NCI-H748 (cell line): ENCODE results near the gene KIF19.

Experiments used
- DNase-seq: peaks from one replicate; lab custom pipeline; 2025; ENCODE audit not compliant: unreplicated experiment; lab: John Stamatoyannopoulos, UW

The KIF19 gene

DNA sequence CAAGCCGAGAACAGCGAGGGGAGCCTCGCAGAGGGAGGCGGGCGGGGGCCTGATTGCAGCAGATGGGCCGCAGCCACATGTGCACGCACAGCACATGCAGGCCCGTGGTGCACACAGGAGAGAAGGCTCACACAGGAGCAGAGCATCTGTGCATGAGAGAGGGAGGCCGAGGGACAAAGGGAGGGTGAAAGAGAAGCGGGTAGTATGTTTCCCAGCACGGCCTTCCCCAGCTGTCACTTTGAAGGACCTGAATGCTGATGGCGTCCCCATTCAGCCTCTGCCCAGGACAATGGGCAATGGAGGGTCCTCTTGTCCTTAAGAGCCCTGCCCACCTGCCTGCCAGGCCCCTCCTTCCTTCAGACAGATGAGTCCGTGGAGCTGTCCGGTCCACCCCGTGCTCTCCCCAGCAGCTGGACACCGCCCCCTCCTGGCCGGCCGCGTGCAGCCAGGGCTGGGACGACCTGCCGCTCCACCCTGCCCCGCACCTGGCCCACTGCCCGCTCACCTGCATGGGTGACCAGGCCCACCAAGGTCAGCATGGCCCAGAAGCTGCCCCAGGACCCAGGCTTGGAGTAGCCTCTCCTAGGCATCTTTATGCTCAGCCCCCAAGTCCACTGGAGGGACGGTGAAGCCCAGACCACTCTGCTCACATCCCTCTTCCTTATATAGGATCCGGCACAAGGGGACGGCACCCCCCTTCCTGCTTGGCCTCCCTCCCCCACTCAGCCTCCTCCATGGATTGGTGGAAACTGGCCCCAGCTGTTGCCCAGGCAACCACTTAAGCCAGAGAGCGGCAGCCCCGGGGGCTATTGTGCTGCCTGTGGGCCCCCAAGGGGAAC lies 35.4 kb downstream of the KIF19 start, which contains the start of gene BTBD17:
TSS of gene BTBD17 (minus strand) at position 639 of the 839 bp plus-strand sequence. CDS start at position 590, 49 bp downstream.
- DNase-seq, result peak; percentile 89

DNA sequence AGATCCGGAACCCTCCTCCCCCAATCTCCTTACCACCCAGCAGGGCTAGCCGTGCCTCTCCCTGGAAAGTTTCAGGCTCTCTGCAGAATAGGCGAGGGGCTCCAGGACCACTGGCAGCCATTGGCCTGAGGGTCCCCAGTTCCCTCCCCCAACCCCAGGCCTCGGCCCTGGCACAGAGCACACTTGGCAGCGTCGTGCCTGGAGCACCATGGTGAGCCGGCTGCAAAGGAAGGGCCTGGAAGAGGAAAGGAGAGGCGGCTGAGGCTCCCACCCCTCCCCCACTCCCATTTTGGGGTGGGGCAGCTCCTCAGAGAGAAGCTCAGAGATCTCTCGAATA lies 36.0 kb downstream of the KIF19 start:
- DNase-seq, result no peak

DNA sequence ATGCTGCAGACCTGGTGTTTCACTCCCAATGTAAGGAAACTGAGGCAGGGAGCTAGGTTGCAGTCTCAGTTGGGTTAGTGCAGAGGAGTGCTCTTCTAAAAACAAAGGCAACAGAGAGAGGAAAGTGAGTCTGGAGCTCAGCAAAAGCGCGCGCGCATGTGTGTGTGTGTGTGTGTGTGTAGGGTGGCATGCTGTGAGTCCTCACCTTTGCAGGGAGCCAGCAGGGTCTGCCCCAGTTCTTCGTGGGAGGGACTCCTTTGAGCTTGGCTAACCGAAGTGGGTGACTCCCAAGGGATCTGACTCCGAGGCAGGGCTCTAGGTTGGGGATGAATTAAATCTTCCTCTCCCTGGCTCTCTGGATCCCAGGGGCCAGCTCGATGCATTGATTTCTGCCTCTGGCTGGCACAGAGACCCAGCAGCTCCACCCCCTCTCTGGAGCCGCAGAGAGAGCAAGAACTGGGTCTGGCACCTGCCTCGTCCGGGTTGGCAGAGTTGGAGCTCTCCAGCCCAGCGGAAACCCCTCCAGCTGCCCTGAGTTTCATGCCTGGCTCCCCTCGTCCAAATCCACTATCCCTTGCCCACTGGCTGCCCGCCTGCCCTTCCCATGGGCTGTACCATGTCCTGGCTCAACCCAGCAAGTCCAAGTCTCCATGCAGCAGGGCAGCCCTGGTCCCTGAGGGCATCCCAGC lies 36.9 kb downstream of the KIF19 start:
- no peak for DNase-seq

DNA sequence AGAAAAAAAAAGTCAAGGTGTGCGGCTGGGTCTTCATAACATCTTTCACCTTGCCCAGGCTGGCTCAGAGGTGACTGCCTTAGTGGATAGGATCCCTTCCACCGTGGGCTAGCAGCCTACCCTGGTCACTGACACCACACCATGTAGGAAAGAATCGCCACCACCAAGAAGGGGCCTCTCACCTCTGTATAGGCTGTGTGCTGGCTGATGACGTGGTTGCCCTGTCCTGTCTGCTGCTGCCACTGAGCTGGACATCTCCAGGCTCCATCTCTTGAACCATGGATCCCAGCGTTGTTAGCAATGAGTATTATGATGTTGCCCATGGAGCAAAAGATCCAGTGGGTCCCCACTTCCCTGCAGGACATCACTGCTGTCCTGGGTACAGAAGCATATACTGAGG lies 41.2 kb downstream of the KIF19 start, which contains the start of gene GPR142:
TSS of gene GPR142 (plus strand) at position 301 of the 400 bp plus-strand sequence. CDS start 2,035 bp downstream, outside the sequence.
- DNase-seq, result no peak

DNA sequence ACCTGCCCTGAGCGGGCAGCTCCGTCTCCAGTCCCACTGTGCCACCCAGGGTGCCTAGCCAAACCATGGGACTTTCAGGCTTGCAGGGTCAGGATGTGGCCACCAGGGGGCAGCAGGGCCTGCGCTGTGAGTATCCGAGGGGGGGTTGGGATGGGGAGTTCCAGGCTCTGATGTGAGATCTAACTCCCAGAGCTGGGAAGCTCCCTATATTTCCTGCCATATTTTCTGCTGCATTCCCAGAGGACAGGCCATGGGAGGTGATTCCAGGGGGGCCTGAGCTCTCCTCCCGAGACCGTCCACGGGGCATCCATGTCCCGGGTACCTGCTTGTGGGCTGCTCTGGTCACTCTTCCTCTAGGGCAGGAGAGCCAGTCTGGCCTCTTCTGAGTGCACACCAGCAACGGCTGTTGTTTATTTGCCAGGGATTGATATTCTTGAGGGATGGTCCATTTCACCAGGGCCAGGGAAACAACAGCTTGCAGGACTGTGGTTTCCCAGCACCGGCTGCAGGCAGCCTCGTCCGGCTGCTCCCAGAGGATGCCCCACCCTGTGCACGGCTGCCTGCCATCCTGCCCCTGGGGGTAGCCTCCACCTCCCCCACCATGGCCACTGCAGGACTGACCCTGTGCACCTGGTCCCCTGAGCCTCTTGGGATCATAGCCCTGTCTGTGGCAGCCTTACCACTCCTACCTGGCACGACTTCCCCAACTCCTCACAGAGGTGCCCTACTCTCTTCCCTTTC lies 42.5 kb downstream of the KIF19 start:
- peak; percentile 52 for DNase-seq

DNA sequence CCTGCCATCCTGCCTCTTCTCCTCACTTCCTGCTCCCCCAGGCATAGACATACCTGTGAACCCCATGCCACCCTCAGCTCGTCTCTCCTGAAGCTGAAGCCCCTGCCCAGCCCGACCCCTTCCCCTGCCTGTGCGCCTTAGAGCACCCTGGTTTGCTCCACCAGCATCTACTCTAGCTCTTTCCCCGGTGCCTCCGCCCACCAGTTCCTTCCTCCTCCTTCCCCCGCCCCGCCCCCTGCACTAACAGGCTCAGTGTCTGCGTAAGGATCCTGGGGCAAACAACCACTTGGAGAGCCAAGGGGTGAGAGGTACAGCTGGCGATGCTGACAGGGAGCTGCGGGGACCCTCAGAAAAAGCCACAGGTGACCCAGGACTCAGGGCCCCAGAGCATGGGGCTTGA lies 43.2 kb downstream of the KIF19 start:
- no peak for DNase-seq

DNA sequence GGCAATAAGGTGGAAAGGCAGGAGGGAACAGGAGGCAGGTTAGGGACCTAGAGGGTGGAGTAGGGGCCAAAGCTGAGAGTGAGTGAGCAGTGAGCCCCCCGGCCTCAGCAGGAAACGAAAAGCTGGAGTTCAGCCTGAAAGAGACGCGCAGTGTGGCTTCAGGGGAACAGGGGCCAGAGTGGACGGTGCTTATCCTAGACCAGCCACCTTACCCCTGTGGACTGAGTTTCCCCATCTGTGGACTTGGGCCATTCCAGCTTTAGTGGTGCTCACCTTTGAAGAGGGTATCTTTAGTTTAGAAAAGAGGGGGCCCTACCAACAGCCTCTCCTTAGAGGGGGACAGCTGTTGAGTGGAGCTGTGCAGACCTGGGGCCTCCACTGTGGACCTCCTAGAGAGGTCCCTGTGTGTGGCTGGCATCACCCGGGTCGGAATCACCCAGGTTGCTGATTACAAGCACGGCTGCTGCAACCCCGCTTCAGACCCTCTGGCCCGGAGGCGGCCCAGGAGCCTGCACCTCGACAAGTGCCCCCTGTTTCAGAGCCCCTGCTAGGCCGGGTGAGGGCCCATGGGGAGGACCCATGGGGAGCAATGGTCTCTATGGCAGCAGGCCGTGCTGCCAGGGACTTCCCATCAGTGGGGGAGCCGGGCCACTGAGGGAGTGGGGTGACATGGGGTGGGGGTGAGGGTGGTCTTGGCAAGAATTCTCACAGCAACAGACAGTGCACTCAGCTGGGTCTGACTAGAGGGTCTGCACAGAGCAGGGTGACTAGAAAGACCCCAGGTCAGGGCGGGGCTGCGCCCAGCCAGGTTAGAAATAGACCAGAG lies 43.9 kb downstream of the KIF19 start:
- DNase-seq, result no peak

DNA sequence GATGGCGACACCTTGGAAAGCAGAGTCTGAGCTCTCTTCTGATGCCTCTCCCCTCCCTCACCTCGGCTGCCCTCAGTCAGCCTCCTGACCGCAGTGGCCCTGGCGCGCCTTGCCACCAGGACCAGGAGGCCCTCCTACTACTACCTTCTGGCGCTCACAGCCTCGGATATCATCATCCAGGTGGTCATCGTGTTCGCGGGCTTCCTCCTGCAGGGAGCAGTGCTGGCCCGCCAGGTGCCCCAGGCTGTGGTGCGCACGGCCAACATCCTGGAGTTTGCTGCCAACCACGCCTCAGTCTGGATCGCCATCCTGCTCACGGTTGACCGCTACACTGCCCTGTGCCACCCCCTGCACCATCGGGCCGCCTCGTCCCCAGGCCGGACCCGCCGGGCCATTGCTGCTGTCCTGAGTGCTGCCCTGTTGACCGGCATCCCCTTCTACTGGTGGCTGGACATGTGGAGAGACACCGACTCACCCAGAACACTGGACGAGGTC lies 45.7 kb downstream of the KIF19 start:
- DNase-seq, result no peak

DNA sequence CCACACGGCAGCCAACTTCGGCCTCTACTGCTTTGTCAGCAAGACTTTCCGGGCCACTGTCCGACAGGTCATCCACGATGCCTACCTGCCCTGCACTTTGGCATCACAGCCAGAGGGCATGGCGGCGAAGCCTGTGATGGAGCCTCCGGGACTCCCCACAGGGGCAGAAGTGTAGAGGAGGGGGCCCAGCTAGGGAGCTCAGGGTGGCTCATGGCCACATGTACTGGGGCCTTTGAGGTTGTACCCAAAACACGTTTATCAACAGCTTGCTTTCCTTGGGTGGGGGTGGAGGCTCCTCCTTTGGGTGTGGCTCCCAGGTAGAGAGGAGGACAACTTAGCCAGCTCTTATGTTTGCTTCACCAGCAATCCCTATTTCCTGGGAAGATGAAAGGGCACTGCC lies 46.4 kb downstream of the KIF19 start:
- DNase-seq, result no peak

DNA sequence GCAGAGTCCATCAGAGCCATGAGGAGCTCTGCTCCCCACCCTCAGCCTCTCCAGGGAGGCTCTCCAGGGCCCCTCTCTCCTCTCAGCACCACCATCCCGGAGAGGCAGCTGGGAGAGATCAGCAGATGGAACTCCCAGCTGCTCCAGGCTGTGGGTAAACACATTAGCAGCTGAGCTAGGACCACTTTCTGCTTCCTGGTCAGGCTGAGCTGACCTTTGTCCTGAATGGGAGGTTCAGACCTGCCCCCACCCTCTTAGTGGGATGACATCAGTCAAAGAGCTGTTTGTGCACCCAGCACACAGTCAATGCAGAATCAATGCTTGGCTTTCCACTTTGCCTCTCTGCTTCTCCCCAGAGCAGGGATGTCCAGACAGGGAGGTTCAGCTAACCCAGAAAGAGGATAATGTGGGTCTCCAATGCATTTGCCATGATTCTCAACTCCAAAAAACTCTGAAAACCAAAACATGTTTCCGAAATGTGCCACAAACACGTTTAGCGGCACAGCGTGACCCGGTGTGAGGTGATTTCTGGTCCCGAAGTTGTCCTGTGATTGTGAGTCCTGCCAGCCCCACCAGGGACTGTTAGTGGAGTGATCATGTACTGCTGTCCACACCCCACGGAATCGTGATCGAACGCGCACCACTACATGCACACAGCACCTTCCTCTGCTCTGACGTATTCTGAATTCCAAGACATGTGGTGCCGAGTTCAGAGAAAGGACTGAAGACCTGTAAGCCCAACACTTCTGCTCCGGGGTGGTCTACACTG lies 48.0 kb downstream of the KIF19 start:
- DNase-seq, result peak; percentile 70

DNA sequence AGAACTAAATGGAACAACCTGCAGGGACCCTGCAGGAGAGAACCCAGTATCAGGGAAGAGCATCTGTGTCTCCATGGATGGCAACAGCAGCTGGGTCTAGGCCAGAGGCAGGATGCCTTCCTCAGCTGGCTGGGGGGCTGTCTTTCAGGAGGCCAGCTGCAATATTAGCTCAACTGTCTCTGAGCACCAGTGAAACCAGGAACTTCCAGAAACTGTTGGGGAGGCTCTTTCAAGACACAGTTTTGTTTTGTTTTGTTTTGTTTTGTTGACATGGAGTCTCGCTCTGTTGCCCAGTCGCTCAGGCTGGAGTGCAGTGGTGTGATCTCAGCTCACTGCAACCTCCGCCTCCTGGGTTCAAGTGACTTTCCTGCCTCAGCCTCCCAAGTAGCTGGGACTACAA lies 48.8 kb downstream of the KIF19 start:
- no peak for DNase-seq

DNA sequence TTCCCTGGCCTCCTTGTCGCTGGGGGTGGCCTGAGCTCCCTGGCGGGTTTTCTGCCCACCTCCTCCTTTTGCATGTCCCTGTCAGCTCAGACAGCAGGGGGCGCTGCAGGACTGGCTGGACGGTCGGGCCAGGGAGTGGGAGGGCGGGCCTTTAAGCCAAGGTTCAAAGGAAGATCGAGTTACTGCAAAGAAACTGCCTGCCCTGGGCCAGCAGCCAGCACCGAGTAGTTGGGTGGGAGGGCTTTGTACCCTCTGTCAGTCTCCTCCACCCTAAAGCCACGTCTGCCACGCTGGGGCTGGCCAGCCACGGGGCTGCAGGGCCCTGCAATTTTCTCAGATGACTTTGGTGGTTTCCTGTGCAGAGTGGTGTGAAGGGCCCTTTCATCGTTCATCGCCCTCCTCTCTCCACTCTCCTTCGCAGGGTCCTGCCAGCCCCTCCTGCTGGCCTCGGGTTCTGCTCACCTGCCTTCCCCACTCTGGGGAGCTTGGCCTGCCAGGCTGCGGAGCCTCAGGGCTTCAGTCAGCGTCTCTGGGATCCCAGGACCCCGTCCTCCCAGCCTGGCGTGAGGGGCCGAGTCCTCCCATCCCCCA lies 53.6 kb downstream of the KIF19 start:
- DNase-seq, result peak; percentile 67

DNA sequence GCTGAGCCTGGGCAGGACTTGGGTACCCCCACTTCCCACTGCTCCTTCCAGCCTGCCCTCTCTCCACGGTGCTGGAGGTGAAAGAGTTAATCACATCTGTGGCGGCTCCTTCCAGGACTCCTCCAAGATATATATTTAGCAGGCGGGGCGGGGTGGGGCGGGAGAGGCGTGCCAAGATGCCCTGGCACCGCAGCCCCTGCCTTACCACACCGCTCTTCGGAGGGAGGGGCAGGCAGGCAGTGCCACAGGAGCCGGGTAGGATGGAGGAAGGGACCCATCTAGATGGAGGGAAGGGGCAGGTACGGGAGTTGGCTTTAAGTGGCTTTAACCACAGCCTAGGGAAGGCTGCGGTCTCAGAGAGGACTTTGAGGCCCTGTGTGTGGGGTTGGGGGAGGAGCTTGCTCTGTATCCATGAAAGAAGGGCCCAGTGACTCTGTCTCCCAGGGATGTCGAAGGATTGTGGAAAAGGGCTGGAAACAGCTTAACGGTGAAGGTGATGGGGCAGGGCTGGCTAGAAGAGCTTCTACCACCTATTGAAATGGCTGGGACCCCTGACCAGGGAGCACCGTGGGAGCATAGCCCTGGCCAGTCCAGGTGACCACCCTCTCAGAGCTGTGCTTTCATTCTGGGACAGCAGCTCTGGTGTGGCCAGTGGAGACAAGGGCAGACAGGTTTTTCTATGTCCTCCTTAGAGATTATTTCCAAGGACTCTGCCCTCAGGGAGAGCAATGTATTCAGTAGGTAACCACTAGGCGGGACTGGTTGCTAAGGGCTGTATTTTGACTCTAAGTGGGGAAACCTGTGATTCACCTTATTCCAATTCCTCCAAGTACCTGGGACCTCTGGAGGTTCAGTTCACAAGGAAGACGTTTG lies 54.3 kb downstream of the KIF19 start:
- no peak for DNase-seq

DNA sequence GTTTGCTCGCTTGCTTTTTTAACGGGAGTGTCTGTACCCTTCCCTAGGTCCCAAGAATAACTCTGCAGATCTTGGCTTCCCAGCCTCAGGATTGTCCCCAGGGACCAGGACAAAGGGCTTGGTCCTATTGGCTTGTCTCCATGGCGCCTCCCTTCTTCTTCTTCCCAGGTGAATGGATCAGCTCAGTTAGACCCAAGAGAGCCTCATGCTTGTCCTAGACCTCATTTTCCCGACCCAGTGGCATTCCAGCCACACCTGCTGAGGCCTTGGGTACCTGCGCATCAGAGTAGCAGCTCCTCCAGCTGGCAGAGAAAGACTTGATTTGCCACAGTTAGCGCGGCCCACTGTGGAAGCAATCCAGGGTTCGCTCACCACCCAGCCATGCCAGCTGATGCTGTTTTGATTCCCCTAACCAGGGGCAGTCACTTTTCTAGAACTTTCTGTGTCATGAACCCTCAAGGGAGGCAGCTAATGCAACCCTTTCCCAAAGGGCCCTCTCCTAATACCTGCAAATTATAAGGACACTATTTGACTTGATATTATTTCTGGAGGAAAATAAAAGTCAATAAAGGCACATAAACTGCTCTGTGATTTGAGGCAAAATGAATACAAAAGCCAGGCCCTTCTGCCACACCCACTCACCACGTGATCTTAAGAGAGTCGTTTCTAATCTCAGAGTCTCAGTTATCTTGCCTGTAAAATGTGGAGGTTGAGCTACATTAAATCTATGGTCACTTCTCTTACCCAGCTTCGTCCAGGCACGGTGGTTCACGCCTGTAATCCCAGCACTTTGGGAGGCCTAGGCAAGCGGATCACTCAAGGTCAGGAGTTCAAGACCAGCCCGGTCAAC lies 55.2 kb downstream of the KIF19 start:
- no peak for DNase-seq

DNA sequence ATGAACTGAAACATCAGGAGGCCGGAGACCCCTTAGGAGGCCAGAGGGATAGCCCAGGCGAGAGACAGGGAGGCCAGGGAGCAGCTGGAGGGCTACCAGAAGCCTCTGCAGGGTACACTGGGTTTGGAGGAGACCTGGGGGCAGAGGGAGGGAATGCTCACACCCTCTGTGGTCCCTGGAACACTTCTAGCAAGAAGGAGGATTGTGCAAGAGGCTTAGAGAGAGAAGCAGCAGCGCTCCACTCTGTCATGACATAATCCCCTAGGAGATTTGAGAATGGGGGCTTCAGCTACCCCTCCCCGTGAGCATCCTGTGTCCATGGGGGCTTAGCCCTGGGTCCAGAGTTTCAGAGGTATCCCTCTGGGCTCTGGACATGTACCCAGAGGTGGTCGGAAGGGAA lies 57.1 kb downstream of the KIF19 start:
- DNase-seq, result no peak

DNA sequence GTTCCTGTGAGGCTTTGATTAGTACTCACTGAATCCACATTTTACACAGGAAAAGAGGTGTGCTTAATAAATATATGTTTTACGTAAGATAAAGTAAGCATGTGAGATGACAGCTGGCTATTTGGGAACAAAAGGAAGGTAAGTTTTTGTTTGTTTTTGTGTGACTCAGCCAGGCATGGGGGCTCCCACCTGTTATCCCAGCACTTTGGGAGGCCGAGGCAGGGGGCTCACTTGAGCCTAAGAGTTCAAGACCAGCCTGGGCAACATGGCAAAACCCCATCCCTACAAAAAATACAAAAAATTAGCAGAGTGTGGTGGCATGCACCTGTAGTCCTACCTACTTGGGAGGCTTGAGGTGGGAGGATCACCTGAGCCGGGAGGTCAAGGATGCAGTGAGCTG lies 59.2 kb downstream of the KIF19 start:
- no peak for DNase-seq

DNA sequence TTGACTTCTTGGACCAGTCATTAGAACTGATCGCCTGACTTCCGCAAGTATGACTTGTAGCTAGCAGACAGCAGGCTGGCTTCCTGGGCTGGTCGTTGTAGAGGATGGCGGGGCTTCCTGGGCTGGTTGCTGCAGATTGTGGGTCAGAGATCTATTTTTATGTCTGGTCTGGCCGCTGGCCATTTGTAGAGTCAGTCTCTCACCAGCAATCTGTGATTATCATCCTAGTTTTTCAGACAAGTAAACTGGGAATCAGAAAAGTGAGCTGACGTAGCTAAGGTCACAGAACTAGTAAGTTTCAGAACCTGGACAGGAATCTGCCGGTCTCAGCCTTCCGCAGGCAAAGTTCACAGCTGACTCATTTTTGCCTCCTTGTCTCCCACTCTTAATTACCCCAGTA lies 60.4 kb downstream of the KIF19 start:
- no peak for DNase-seq
